ENCODE results near the gene CDS1.
"Not testable (repeated sequence)": the region's sequence is repeated elsewhere in the genome, so short reads cannot be mapped to it uniquely, and the experiment has no call there.

The CDS1 gene

GRCh38 chr4:84614891-84615290 lies 32.0 kb downstream of the CDS1 start:
- DNase-seq: no peak

- DNase-seq: no peak
Observed at GRCh38 chr4:84615355-84615754, 32.4 kb downstream of the CDS1 start.

- no peak for DNase-seq
Observed at GRCh38 chr4:84622959-84623358, 40.0 kb downstream of the CDS1 start.

- DNase-seq: no peak
Observed at GRCh38 chr4:84623661-84624060, 40.7 kb downstream of the CDS1 start.

- DNase-seq: no peak
Observed at GRCh38 chr4:84626673-84627072, 43.7 kb downstream of the CDS1 start.

- no peak for DNase-seq
Observed at GRCh38 chr4:84631573-84631972, 48.6 kb downstream of the CDS1 start.

- DNase-seq: no peak
Observed at GRCh38 chr4:84632092-84632491, 49.2 kb downstream of the CDS1 start.

GRCh38 chr4:84634961-84635360 lies 52.0 kb downstream of the CDS1 start:
- DNase-seq: no peak

GRCh38 chr4:84638092-84638491 lies 55.2 kb downstream of the CDS1 start:
- DNase-seq: no peak

- no peak for DNase-seq
Observed at GRCh38 chr4:84639145-84639544, 56.2 kb downstream of the CDS1 start.

- no peak for DNase-seq
Observed at GRCh38 chr4:84644087-84644486, 61.2 kb downstream of the CDS1 start.

- DNase-seq: no peak
Observed at GRCh38 chr4:84647312-84647884, 64.5 kb downstream of the CDS1 start.

- no peak for DNase-seq
Observed at GRCh38 chr4:84648178-84648577, 65.3 kb downstream of the CDS1 start.

GRCh38 chr4:84648863-84649647 lies 66.1 kb downstream of the CDS1 start:
- DNase-seq: no peak

GRCh38 chr4:84651499-84651898 lies 68.6 kb downstream of the CDS1 start:
- DNase-seq: no peak

- DNase-seq: no peak
Observed at GRCh38 chr4:84652478-84652877, 69.6 kb downstream of the CDS1 start.

GRCh38 chr4:84660606-84661005 lies 77.7 kb downstream of the CDS1 start:
- no peak for DNase-seq

GRCh38 chr4:84661191-84661939 lies 78.4 kb downstream of the CDS1 start:
- DNase-seq: no peak

- not testable (repeated sequence) for DNase-seq
Observed at GRCh38 chr4:84664767-84665166, 81.8 kb downstream of the CDS1 start.

- no peak for DNase-seq
Observed at GRCh38 chr4:84666439-84666838, 83.5 kb downstream of the CDS1 start.

GRCh38 chr4:84669201-84669600 lies 86.3 kb downstream of the CDS1 start:
- no peak for DNase-seq

- DNase-seq: no peak
Observed at GRCh38 chr4:84672177-84672576, 89.2 kb downstream of the CDS1 start.

- DNase-seq: no peak
Observed at GRCh38 chr4:84673475-84674240, 90.7 kb downstream of the CDS1 start.

Data from CD4-positive, alpha-beta T cell treated with Interleukin-12 subunit alpha and Interleukin-12 subunit beta, for 1 hour (primary cell).